Muscle layer of duodenum (tissue), 2 donors: ENCODE measurements around the gene INPP1.
A peak's percentile ranks its signal among the peaks of the same experiment; 100 is the strongest.

ENCODE experiments used
- H3K27ac ChIP-seq: one replicate; pipeline ENCODE4 v1.7.0; 2013; ENCODE audit warnings: mild to moderate bottlenecking, low read length
- H3K27me3 ChIP-seq: one replicate; pipeline ENCODE4 v1.7.0; 2013; ENCODE audit warnings: low read depth, mild to moderate bottlenecking, control low read depth, low read length
- H3K36me3 ChIP-seq, 2 donors: one replicate each; pipeline ENCODE4 v1.7.0; 2013; ENCODE audit warnings: low read length in 2 of 2, control low read depth in 1 of 2, mild to moderate bottlenecking in 1 of 2; ENCODE audit not compliant: insufficient read depth in 2 of 2, control insufficient read depth in 1 of 2
- H3K4me1 ChIP-seq, 2 donors: one replicate each; pipeline ENCODE4 v1.7.0; 2013; ENCODE audit warnings: low read length in 2 of 2, mild to moderate bottlenecking in 2 of 2, control low read depth in 1 of 2, moderate library complexity in 1 of 2; ENCODE audit not compliant: insufficient read depth in 2 of 2, control insufficient read depth in 1 of 2
- H3K4me3 ChIP-seq, 2 donors: one replicate each; pipeline ENCODE4 v1.7.0; 2013; ENCODE audit warnings: low read length in 2 of 2, low read depth in 1 of 2, mild to moderate bottlenecking in 1 of 2
- H3K9me3 ChIP-seq, 2 donors: one replicate each; pipeline ENCODE4 v1.7.0; 2013; ENCODE audit warnings: low read length in 2 of 2, control low read depth in 1 of 2, mild to moderate bottlenecking in 1 of 2; ENCODE audit not compliant: control insufficient read depth in 1 of 2
- donor health status: healthy.

INPP1 gene

GRCh38 chr2:190412966-190413365 lies 69.6 kb downstream of the INPP1 start:
- Histone ChIP-seq H3K27ac (no peak overlapping the region), H3K27me3 (no peaks in the 10 kb centered on the region), H3K36me3 (no peaks in the 10 kb centered on the region), H3K4me1 (peaks cover 19 to 24% of the 10 kb centered on the region in 2 donors), H3K4me3 (no peak overlapping the region), H3K9me3 (no peaks in the 10 kb centered on the region)

GRCh38 chr2:190413421-190413820 lies 70.0 kb downstream of the INPP1 start:
- peaks cover 19 to 24% of the 10 kb centered on the region in 2 donors for H3K4me1 ChIP-seq
- no peak overlapping the region for H3K4me3 ChIP-seq
- no peaks in the 10 kb centered on the region for H3K36me3 ChIP-seq
- no peak overlapping the region for H3K27ac ChIP-seq
- no peaks in the 10 kb centered on the region for H3K27me3 ChIP-seq
- H3K9me3 ChIP-seq = no peaks in the 10 kb centered on the region

GRCh38 chr2:190415251-190415650 lies 71.9 kb downstream of the INPP1 start:
- peaks cover 13 to 17% of the 10 kb centered on the region in 2 donors for H3K4me1 ChIP-seq
- H3K36me3 ChIP-seq = no peaks in the 10 kb centered on the region
- no peak overlapping the region for H3K27ac ChIP-seq
- no peaks in the 10 kb centered on the region for H3K27me3 ChIP-seq
- H3K4me3 ChIP-seq = no peak overlapping the region
- H3K9me3 ChIP-seq = no peaks in the 10 kb centered on the region

- Histone ChIP-seq H3K27ac (peak overlapping the region; percentile 58), H3K9me3 (no peaks in the 10 kb centered on the region), H3K36me3 (no peaks in the 10 kb centered on the region), H3K27me3 (no peaks in the 10 kb centered on the region), H3K4me3 (no peak overlapping the region), H3K4me1 (peaks cover 13 to 17% of the 10 kb centered on the region in 2 donors)
Observed at GRCh38 chr2:190415794-190416775, 72.7 kb downstream of the INPP1 start.

GRCh38 chr2:190417045-190417842 lies 73.9 kb downstream of the INPP1 start:
- Histone ChIP-seq H3K4me3 (no peak overlapping the region), H3K4me1 (peaks cover 12 to 13% of the 10 kb centered on the region in 2 donors)

GRCh38 chr2:190418727-190419126 lies 75.3 kb downstream of the INPP1 start:
- Histone ChIP-seq H3K4me3 (no peak overlapping the region), H3K27ac (no peak overlapping the region), H3K36me3 (no peaks in the 10 kb centered on the region), H3K27me3 (no peaks in the 10 kb centered on the region), H3K9me3 (no peaks in the 10 kb centered on the region), H3K4me1 (peaks cover 8 to 13% of the 10 kb centered on the region in 2 donors)

More at GRCh38 chr2:190417045-190417842, 73.9 kb downstream of the INPP1 start:
- no peak overlapping the region for H3K27ac ChIP-seq
- no peaks in the 10 kb centered on the region for H3K36me3 ChIP-seq
- no peaks in the 10 kb centered on the region for H3K27me3 ChIP-seq
- H3K9me3 ChIP-seq = no peaks in the 10 kb centered on the region

GRCh38 chr2:190420801-190421200 lies 77.4 kb downstream of the INPP1 start:
- Histone ChIP-seq H3K4me3 (no peak overlapping the region), H3K36me3 (no peaks in the 10 kb centered on the region), H3K4me1 (peaks cover 6 to 13% of the 10 kb centered on the region in 2 donors), H3K27me3 (no peaks in the 10 kb centered on the region), H3K27ac (no peak overlapping the region), H3K9me3 (no peaks in the 10 kb centered on the region)
